Measurements from ENCODE around the gene RPL23. TPM values are rescaled to one million over a fixed set of nuclear protein-coding genes. Genes with fewer than 3 reads are reported as not detected.

The RPL23 gene
- total and polyA plus RNA-seq, 8 donors = 89.8 to 3,359 (median 1,467) TPM

DNA sequence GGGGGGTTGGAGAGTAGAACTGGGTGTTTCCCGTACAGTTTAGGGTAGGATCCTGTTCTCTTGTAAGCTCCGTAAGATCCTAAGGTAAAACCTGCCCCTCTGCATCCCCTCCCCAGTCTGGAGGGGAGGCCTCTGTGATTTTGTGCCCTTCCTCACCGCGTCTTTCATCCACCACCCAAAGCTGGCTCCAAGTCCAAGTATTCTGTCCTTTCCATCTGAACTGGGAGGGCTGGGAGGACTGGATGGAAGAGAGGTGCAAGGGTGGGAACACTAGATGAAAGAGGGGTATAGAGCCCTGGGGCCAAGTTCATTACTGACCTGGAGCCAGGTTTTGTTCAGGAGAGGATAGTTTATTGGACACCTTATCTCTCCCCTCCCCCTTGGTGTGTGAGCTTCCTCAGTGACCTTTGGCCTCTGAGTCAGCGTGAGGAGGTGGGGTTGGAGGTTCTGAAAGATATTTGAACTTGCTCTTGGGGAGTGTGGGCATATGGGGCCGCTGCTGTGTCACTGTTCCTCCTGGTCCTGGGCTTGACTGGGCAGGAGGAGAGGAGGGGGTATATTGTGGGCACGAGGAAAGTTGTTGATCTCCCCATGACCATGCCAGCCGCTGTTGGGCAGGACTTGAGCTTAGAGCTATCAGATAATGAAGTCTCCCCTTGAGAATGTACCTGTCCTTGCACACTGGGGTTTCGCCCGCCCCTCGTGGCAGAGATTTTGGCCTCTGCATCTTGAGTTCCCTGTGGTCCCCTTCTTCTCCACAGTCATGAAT, 17.9 kb upstream of the RPL23 start:
- Histone ChIP-seq H3K4me1 (peaks cover 67 to 71% (median 70%) of the 10 kb centered on the region in 4 donors), H3K36me3 (peaks cover 0 to 4% (median 0%) of the 10 kb centered on the region in 4 donors), H3K27me3 (no peaks in the 10 kb centered on the region), H3K27ac (peak overlapping the region; percentile 95 to 98 (median 97)), H3K4me3 (peak overlapping the region; percentile 91 to 100 (median 94)), H3K9me3 (no peaks in the 10 kb centered on the region)
- 9 to 13% (median 12%) methylated on average over 10 to 11 of the region's 11 CpGs for WGBS, 5 donors
- DNase-seq = peak; percentile 76 to 91
- intact Hi-C loops (cut with DNase I; ENCODE audit: low total_unique reads) = no loop called here
- TF ChIP-seq, protein P1, sequence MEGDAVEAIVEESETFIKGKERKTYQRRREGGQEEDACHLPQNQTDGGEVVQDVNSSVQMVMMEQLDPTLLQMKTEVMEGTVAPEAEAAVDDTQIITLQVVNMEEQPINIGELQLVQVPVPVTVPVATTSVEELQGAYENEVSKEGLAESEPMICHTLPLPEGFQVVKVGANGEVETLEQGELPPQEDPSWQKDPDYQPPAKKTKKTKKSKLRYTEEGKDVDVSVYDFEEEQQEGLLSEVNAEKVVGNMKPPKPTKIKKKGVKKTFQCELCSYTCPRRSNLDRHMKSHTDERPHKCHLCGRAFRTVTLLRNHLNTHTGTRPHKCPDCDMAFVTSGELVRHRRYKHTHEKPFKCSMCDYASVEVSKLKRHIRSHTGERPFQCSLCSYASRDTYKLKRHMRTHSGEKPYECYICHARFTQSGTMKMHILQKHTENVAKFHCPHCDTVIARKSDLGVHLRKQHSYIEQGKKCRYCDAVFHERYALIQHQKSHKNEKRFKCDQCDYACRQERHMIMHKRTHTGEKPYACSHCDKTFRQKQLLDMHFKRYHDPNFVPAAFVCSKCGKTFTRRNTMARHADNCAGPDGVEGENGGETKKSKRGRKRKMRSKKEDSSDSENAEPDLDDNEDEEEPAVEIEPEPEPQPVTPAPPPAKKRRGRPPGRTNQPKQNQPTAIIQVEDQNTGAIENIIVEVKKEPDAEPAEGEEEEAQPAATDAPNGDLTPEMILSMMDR (IDR thresholded peaks at IDR 0.05) = no peak
- TF ChIP-seq POLR2AphosphoS5 (IDR thresholded peaks at IDR 0.05) (peak in 2 of 3 donors; percentile 74 to 90), POLR2A (IDR thresholded peaks at IDR 0.05) (no peak)

DNA sequence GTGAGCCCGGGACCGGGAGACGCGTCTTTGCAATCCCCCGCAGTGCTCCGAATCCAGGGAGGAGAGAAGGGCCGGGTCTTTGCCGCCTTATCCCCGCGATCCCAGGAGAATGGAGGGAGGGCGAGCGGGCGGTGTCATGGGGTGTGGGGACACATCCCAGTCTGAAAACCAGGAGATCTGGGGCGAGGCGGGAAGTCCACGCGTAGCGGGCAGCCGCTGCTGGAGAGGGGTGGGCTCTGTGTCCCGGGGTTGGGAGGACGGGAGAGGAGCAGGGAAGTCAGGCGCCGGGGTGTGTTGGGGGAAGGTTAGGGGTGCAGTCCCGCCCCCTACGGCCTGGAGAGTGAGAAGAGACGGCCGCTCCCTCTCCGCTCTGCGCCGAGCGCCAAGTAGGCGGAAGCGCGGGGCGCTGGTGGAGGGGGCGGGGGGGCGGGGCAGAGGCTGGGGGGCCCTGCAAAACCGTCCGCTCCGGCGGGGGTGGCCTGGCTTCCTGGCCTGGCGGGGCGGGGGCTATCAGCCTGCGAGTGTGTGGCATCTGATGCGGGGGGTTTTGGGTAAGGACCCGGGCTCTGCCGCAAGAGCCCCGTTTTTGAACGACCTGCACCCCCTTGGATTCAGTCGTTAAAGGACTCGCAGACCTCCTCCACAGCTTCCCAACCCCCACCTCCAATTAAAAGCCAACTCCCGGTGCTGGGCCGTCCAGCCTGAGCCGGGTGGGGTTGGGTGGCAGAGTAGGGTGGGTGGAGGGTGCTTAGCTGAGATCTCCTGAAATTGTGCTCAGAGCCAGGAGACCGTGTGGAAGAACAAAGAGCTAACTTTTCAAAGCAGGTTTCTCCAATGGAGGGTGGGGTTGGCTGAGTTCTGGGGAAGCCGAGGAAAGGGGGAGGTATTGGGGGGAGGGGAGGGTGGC, 17.0 kb upstream of the RPL23 start:
- Histone ChIP-seq H3K27ac (peak overlapping the region; percentile 95 to 98 (median 97)), H3K27me3 (no peaks in the 10 kb centered on the region), H3K36me3 (peaks cover 0 to 4% (median 0%) of the 10 kb centered on the region in 4 donors), H3K4me1 (peaks cover 60 to 63% (median 62%) of the 10 kb centered on the region in 4 donors), H3K4me3 (peak overlapping the region; percentile 91 to 100 (median 94)), H3K9me3 (no peaks in the 10 kb centered on the region)
- peak; percentile 75 to 92 for DNase-seq
- WGBS, 5 donors = 0 to 2% (median 0%) methylated on average over 30 to 54 of the region's 56 CpGs
- intact Hi-C loops (cut with DNase I; ENCODE audit: low total_unique reads) = no loop called here
- TF ChIP-seq EP300 (IDR thresholded peaks at IDR 0.05) = no peak
- TF ChIP-seq POLR2AphosphoS5 (IDR thresholded peaks at IDR 0.05) = peak in 1 of 3 donors; percentile 11

DNA sequence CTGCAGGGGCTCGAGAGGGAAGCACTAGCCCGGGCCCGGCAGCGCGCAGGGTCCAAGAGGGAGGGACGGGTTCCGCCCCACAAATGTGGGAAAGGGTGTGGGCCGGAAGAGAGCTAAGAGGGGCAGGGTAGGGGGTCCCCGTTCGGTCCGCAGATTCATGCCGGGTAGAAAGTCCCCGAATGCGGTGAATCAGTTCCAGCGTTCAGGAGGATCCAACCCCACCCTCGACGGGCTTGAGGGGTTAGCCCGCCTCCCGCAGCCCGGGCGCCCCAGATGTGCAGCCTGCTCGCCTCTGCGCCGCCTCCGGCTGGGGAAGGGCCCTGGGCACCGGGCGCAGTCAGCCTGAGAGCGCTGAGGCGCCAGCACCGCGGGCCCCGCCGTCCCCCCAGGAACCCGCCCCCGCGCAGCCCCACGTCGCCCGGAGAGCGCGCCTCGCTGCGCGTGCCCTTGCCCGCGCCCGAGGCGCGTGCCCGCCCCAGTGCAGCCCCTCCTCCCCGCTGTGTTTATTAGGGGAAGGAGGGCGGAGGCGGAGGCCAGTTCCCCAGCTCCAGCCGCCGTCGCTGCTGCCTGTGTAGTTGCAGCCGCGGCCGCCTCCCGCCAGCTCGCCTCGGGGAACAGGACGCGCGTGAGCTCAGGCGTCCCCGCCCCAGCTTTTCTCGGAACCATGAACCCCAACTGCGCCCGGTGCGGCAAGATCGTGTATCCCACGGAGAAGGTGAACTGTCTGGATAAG, 16.2 kb upstream of the RPL23 start, which contains the start of gene LASP1:
Gene LASP1, plus strand, starts transcription at position 533 of the 733 bp plus-strand sequence. Its CDS starts 132 bp downstream, at position 665.
- H3K27me3 ChIP-seq = no peaks in the 10 kb centered on the region
- intact Hi-C loops (cut with DNase I; ENCODE audit: low total_unique reads) = no loop called here
- TF ChIP-seq, protein P1 (IDR thresholded peaks at IDR 0.05) = no peak
- TF ChIP-seq POLR2AphosphoS5 (IDR thresholded peaks at IDR 0.05) (peak; percentile 86 to 100 (median 99)), POLR2A (IDR thresholded peaks at IDR 0.05) (peak in 2 of 4 donors; percentile 84 to 96)
- 0 to 1% (median 0%) methylated on average over 23 to 73 of the region's 73 CpGs for WGBS, 5 donors
- peaks cover 0 to 4% (median 0%) of the 10 kb centered on the region in 4 donors for H3K36me3 ChIP-seq
- peak within 1 kb of the TSS; percentile 91 to 100 (median 94) for H3K4me3 ChIP-seq
- peak within 1 kb of the TSS; percentile 95 to 98 (median 97) for H3K27ac ChIP-seq
- no peaks in the 10 kb centered on the region for H3K9me3 ChIP-seq
- peaks cover 51 to 55% (median 54%) of the 10 kb centered on the region in 4 donors for H3K4me1 ChIP-seq
- peak; percentile 92 to 96 for DNase-seq

DNA sequence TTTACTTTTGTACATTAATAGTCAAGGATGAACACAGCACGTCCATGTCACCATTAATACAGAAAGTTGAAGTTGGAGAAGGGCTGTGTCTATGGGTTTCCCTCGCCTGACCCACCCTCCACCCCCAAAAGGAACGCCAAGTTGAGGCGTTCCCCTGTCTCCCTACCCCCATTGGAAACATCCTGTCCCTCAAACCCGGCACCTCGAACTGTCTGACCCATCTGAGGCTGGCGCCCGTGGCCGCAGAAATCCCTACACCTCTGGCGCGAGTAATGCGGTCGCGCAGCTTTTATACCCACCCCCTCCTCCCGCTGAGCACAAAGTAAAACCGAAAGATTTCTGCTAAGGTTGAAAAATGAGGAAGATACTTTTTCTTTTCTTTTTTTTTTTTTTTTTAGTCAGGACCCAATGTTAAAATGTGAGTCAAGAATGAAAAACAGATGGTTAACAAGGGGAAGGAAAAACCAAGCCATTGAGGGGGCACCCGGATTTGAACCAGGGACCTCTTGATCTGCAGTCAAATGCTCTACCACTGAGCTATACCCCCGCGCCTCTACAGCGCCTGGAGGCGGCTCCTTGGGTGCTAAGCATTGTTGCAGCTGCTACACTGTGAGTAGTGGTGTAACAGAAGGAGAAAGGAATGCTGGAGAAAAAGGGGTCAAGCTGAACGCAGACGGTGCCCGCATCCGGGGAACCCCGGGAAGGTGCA, 15.4 kb upstream of the RPL23 start:
- WGBS, 5 donors = 0 to 2% (median 2%) methylated on average over 26 of the region's 26 CpGs
- Histone ChIP-seq H3K27ac (peak overlapping the region; percentile 95 to 98 (median 97)), H3K27me3 (no peaks in the 10 kb centered on the region), H3K4me1 (peaks cover 44 to 47% (median 47%) of the 10 kb centered on the region in 4 donors), H3K36me3 (no peaks in the 10 kb centered on the region), H3K9me3 (no peaks in the 10 kb centered on the region), H3K4me3 (peak overlapping the region; percentile 91 to 100 (median 94))
- intact Hi-C loops (cut with DNase I; ENCODE audit: low total_unique reads) = no loop called here
- DNase-seq = peak; percentile 94 to 96
- TF ChIP-seq, protein P1 (IDR thresholded peaks at IDR 0.05) = no peak
- TF ChIP-seq POLR2AphosphoS5 (IDR thresholded peaks at IDR 0.05) = peak in 2 of 3 donors; percentile 27 to 67
- TF ChIP-seq POLR2A (IDR thresholded peaks at IDR 0.05) = no peak
